ENCODE results near the gene CLCF1. TPM values are rescaled to one million over a fixed set of nuclear protein-coding genes. Genes with fewer than 3 reads are reported as not detected.
A peak's percentile ranks its signal among the peaks of the same experiment; 100 is the strongest.

The CLCF1 gene
- total and polyA plus RNA-seq, 2 of the 13 experiments (the other 11 are each of a cell fraction or from before 2014, with no cell fraction given) = 0.49 to 0.78 TPM

DNA sequence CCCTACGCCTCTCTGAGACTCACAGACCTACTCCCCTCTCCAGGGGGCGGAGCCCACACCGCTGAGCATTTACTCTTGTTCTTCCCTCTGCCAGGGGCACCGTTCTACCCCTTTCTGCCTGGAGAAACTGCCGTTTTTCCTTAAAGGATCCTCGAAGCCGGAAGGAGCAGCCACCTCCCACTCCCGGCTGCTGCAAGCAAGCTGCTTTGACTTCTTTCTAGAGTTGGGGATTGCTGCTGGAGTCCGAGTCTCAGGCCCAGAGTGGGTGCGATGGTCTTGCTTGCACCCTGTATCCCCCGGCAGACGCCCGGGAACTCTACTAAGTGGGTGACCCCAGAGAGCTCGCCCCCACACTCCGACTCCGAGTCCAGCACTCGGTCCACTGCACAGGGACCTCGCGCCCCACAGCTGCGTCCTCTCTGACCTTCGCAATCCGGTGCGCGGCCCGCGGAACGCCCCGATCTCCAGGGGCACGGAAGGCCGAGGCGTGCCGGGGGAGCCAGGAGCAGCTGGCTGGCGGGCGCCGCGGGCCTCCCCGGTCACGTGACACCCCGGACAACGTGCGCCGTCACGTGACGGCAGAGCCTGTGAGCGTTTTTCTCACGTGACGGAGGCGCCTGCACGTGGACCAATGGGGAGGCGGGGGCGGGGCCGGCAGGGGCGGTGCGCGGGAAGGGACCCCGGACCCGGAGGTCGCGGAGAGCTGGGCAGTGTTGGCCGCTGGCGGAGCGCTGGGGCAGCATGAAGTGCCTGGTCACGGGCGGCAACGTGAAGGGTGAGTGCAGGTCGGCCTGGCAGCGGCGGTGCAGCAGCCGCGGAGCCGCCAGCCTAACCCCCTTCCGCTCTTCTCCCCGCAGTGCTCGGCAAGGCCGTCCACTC lies 18.1 kb upstream of the CLCF1 start, which contains the start of gene RAD9A (continued):
- TF ChIP-seq, protein P1, sequence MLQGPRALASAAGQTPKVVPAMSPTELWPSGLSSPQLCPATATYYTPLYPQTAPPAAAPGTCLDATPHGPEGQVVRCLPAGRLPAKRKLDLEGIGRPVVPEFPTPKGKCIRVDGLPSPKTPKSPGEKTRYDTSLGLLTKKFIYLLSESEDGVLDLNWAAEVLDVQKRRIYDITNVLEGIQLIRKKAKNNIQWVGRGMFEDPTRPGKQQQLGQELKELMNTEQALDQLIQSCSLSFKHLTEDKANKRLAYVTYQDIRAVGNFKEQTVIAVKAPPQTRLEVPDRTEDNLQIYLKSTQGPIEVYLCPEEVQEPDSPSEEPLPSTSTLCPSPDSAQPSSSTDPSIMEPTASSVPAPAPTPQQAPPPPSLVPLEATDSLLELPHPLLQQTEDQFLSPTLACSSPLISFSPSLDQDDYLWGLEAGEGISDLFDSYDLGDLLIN (CRISPR knock-in tag; IDR thresholded peaks at IDR 0.05; ENCODE audit: borderline replicate concordance) = peak; percentile 71; the same call in 1 of the 2 replicates
- TF ChIP-seq, protein P2, sequence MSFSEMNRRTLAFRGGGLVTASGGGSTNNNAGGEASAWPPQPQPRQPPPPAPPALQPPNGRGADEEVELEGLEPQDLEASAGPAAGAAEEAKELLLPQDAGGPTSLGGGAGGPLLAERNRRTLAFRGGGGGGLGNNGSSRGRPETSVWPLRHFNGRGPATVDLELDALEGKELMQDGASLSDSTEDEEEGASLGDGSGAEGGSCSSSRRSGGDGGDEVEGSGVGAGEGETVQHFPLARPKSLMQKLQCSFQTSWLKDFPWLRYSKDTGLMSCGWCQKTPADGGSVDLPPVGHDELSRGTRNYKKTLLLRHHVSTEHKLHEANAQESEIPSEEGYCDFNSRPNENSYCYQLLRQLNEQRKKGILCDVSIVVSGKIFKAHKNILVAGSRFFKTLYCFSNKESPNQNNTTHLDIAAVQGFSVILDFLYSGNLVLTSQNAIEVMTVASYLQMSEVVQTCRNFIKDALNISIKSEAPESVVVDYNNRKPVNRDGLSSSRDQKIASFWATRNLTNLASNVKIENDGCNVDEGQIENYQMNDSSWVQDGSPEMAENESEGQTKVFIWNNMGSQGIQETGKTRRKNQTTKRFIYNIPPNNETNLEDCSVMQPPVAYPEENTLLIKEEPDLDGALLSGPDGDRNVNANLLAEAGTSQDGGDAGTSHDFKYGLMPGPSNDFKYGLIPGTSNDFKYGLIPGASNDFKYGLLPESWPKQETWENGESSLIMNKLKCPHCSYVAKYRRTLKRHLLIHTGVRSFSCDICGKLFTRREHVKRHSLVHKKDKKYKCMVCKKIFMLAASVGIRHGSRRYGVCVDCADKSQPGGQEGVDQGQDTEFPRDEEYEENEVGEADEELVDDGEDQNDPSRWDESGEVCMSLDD (CRISPR knock-in tag; IDR thresholded peaks at IDR 0.05; ENCODE audit: borderline replicate concordance) = 0 out of 2 replicates have a peak, but pooled peaks have one; percentile 41
- TF ChIP-seq, protein P3, sequence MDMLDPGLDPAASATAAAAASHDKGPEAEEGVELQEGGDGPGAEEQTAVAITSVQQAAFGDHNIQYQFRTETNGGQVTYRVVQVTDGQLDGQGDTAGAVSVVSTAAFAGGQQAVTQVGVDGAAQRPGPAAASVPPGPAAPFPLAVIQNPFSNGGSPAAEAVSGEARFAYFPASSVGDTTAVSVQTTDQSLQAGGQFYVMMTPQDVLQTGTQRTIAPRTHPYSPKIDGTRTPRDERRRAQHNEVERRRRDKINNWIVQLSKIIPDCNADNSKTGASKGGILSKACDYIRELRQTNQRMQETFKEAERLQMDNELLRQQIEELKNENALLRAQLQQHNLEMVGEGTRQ (IDR thresholded peaks at IDR 0.05; ENCODE audit: low read depth, low read length) = peak; percentile 99
- TF ChIP-seq, protein P3 (CRISPR knock-in tag; IDR thresholded peaks at IDR 0.05; ENCODE audit: borderline replicate concordance) = peak; percentile 99
- no peak for TF ChIP-seq RFX1 (IDR thresholded peaks at IDR 0.05)
- TF ChIP-seq, protein P4, sequence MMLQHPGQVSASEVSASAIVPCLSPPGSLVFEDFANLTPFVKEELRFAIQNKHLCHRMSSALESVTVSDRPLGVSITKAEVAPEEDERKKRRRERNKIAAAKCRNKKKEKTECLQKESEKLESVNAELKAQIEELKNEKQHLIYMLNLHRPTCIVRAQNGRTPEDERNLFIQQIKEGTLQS (CRISPR knock-in tag; IDR thresholded peaks at IDR 0.05) = peak; percentile 20; the same call in 1 of the 2 replicates
- TF ChIP-seq TCF7L2 (IDR thresholded peaks at IDR 0.05; ENCODE audit: low read depth, low read length) = no peak
- TF ChIP-seq, protein P5, sequence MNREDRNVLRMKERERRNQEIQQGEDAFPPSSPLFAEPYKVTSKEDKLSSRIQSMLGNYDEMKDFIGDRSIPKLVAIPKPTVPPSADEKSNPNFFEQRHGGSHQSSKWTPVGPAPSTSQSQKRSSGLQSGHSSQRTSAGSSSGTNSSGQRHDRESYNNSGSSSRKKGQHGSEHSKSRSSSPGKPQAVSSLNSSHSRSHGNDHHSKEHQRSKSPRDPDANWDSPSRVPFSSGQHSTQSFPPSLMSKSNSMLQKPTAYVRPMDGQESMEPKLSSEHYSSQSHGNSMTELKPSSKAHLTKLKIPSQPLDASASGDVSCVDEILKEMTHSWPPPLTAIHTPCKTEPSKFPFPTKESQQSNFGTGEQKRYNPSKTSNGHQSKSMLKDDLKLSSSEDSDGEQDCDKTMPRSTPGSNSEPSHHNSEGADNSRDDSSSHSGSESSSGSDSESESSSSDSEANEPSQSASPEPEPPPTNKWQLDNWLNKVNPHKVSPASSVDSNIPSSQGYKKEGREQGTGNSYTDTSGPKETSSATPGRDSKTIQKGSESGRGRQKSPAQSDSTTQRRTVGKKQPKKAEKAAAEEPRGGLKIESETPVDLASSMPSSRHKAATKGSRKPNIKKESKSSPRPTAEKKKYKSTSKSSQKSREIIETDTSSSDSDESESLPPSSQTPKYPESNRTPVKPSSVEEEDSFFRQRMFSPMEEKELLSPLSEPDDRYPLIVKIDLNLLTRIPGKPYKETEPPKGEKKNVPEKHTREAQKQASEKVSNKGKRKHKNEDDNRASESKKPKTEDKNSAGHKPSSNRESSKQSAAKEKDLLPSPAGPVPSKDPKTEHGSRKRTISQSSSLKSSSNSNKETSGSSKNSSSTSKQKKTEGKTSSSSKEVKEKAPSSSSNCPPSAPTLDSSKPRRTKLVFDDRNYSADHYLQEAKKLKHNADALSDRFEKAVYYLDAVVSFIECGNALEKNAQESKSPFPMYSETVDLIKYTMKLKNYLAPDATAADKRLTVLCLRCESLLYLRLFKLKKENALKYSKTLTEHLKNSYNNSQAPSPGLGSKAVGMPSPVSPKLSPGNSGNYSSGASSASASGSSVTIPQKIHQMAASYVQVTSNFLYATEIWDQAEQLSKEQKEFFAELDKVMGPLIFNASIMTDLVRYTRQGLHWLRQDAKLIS (CRISPR knock-in tag; IDR thresholded peaks at IDR 0.05) = no peak
- TF ChIP-seq ZNF207 (IDR thresholded peaks at IDR 0.05; ENCODE audit: borderline replicate concordance) = peak; percentile 91; the same call in 1 of the 2 replicates
- TF ChIP-seq, protein P6, sequence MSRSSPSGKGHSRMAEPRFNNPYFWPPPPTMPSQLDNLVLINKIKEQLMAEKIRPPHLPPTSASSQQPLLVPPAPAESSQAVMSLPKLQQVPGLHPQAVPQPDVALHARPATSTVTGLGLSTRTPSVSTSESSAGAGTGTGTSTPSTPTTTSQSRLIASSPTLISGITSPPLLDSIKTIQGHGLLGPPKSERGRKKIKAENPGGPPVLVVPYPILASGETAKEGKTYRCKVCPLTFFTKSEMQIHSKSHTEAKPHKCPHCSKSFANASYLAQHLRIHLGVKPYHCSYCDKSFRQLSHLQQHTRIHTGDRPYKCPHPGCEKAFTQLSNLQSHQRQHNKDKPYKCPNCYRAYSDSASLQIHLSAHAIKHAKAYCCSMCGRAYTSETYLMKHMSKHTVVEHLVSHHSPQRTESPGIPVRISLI (CRISPR knock-in tag; IDR thresholded peaks at IDR 0.05; ENCODE audit: borderline replicate concordance) = peak; percentile 20; the same call in 1 of the 2 replicates
- TF ChIP-seq, protein P7, sequence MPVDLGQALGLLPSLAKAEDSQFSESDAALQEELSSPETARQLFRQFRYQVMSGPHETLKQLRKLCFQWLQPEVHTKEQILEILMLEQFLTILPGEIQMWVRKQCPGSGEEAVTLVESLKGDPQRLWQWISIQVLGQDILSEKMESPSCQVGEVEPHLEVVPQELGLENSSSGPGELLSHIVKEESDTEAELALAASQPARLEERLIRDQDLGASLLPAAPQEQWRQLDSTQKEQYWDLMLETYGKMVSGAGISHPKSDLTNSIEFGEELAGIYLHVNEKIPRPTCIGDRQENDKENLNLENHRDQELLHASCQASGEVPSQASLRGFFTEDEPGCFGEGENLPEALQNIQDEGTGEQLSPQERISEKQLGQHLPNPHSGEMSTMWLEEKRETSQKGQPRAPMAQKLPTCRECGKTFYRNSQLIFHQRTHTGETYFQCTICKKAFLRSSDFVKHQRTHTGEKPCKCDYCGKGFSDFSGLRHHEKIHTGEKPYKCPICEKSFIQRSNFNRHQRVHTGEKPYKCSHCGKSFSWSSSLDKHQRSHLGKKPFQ (CRISPR knock-in tag; IDR thresholded peaks at IDR 0.05; ENCODE audit: insufficient replicate concordance) = no peak
- TF ChIP-seq, protein P8, sequence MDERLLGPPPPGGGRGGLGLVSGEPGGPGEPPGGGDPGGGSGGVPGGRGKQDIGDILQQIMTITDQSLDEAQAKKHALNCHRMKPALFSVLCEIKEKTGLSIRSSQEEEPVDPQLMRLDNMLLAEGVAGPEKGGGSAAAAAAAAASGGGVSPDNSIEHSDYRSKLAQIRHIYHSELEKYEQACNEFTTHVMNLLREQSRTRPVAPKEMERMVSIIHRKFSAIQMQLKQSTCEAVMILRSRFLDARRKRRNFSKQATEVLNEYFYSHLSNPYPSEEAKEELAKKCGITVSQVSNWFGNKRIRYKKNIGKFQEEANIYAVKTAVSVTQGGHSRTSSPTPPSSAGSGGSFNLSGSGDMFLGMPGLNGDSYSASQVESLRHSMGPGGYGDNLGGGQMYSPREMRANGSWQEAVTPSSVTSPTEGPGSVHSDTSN (CRISPR knock-in tag; IDR thresholded peaks at IDR 0.05) = no peak

Data from HepG2 (cell line).